Left forelimb (tissue), 1 donor: ENCODE data around the gene CCNF.
"Not testable (repeated sequence)": the region's sequence is repeated elsewhere in the genome, so short reads cannot be mapped to it uniquely, and the experiment has no call there.

Experiments
- DNase-seq: peaks from one replicate; pipeline ENCODE4 v3.0.0-alpha.2; 2018; ENCODE audit warnings: low spot score

CCNF gene

GRCh38 chr16:2428051-2428783, 1.0 kb upstream of the CCNF start:
- DNase-seq: no peak

- DNase-seq: no peak
Measured at GRCh38 chr16:2428784-2429033, 538 bp upstream of the CCNF start.

GRCh38 chr16:2429771-2430663, 770 bp downstream of the CCNF start:
- DNase-seq: no peak

- no peak for DNase-seq
Measured at GRCh38 chr16:2432286-2432685, 3.0 kb downstream of the CCNF start.

- DNase-seq: no peak
Measured at GRCh38 chr16:2432801-2433505, 3.7 kb downstream of the CCNF start.

GRCh38 chr16:2435236-2435635, 6.0 kb downstream of the CCNF start:
- DNase-seq: not testable (repeated sequence)

- DNase-seq: no peak
Measured at GRCh38 chr16:2436110-2436509, 6.9 kb downstream of the CCNF start.

GRCh38 chr16:2437032-2437790, 8.0 kb downstream of the CCNF start:
- DNase-seq: no peak

- DNase-seq: no peak
Measured at GRCh38 chr16:2438121-2438520, 8.9 kb downstream of the CCNF start.

- DNase-seq: no peak
Measured at GRCh38 chr16:2439598-2439997, 10.4 kb downstream of the CCNF start.

- not testable (repeated sequence) for DNase-seq
Measured at GRCh38 chr16:2441143-2441804, 12.0 kb downstream of the CCNF start.

- no peak for DNase-seq
Measured at GRCh38 chr16:2443555-2443954, 14.3 kb downstream of the CCNF start.

- no peak for DNase-seq
Measured at GRCh38 chr16:2447920-2448583, 18.8 kb downstream of the CCNF start.

- DNase-seq: no peak
Measured at GRCh38 chr16:2449118-2449517, 19.9 kb downstream of the CCNF start.

- DNase-seq: no peak
Measured at GRCh38 chr16:2450535-2450934, 21.3 kb downstream of the CCNF start.

GRCh38 chr16:2450975-2451381, 21.7 kb downstream of the CCNF start:
- no peak for DNase-seq

- no peak for DNase-seq
Measured at GRCh38 chr16:2451851-2452320, 22.6 kb downstream of the CCNF start.

- no peak for DNase-seq
Measured at GRCh38 chr16:2452650-2453049, 23.4 kb downstream of the CCNF start.

- DNase-seq: no peak
Measured at GRCh38 chr16:2455081-2455845, 26.0 kb downstream of the CCNF start.

GRCh38 chr16:2456551-2457153, 27.4 kb downstream of the CCNF start:
- no peak for DNase-seq
